HG02610 (cell line): ENCODE results near the gene PSMC3.

Experiments used
- ATAC-seq: cut with Tn5 transposase; IDR thresholded peaks from one replicate; pipeline ENCODE4 v1.9.1; 2021; ENCODE audit warnings: mild to moderate bottlenecking, moderate library complexity; ENCODE audit not compliant: unreplicated experiment

Gene PSMC3

DNA sequence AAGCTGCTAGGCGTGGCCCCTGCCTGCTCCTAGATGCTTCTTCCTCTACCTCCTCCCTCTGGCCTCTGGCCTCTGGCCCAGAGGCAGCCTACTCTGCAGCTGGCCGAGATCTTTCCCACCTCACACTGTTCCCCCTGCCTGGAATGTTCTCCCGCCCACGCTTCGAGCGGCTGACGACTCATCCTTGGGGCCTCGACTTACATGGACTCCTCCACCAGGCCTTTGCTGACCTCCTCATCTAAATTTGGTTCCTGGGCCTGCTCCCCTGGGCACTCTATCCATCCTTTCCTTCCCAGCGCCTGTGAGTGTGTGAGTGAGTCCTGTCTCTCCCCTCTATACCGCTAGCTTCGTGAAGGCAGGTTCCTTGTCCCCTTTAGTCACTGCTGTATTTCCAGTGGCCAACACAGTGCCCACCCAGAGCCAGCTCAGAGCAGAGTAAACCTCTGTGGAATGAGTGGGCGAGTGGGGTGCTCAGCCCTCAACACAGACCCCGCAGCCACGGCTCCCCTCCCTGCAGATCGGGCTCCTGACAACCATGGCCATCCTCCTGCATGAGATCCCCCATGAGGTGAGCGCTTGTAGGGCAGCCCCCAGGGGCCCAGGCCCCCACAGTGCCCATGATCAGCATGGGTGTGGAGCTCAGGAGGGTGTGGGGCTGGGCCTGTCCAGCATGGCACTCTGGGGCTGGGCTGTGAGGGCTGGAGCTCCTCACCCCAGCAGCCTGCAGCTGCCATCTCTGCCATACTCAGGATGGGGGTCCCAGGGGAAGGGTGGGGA lies 12.1 kb downstream of the PSMC3 start:
- ATAC-seq, result no peak

DNA sequence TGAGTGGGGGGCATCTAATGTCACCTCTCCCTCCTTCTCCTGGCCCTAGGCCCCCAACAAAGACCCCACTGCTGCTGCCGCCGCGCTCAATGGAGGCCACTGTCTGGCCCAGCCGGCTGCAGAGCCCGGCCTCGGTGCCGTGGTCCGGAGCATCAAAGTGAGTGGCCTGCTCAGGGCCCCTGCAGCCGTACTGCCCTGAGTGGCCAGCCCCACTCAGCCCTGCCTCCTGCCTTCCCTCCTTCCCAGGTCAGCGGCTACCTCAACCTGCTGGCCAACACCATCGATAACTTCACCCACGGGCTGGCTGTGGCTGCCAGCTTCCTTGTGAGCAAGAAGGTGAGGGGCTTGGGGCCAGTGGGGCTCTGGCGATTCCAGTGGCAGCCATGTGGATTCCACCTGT lies 12.9 kb downstream of the PSMC3 start:
- no peak for ATAC-seq

DNA sequence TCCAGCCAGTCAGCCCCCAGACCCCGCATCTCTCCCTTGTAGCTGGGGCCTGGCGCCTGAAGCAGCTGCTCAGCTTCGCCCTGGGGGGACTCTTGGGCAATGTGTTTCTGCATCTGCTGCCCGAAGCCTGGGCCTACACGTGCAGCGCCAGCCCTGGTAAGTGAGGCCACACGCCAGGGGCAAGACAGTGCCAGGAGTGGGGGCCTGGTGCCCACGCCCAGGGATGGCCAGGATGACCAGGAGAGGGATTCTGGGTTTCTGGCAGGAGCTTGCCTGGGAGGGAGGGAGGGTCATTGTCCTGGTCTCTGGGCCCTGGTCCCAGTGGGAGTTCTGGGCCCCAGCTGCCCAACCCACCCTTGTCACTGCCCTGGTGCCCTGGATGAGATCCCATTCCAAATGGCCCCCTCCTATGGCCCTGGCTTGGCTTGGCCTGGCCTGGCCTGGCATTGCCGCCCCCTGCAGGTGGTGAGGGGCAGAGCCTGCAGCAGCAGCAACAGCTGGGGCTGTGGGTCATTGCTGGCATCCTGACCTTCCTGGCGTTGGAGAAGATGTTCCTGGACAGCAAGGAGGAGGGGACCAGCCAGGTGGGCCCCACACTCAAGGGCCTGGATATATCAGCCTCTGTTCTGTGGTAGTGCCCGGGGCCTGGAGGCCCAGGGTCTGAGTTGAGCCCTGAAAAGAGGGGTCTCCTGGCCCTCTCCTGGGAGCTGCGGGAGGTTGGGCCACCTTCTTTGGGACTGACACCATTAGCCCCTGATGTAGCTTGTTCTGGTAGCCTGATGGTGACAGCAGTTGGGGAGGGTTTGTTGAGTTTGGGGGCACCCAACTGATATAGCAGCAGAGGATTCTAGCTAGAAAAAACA lies 14.1 kb downstream of the PSMC3 start:
- ATAC-seq, result no peak

DNA sequence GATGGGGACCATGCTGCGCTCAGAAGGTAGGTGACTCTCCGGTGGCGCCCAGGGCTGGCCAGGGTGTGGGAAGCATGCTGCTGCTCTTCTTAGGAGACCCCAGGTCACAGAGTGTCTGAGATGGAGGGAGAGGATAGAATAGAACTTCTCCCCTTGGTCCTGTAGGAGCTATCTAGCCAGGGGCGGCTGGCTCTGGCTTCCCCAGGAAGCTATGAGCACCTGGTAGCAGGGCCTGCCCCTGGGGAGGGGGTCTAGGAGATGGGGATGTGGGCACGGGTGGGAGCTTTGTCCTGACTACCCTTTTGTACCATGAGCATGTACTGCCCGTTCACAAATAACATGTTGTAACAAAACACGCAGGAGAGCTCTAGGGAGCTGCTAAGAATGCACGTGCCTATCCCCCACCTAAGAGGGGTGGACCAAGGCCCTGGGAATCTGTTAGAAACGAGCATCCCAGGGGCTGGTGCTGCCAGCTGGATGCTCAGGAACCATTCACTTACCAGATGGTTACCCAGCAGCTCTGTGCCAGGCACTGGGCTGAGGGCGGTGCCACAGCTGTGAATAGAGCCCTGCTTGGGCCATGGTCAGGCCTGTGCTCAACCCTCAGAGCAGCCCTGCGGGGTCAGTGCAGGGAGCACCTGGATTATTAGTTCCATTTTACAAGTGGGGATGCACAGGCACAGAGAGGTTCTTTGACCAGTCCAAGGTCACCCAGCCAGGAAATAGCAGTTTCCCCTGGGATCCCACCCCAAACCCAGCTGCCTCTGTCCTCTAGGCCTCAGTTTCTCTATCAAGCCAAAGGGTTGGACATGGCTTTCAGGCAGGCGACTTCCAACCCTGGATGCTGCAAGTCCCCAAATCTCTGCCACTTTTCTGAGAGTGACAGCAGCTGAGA lies 15.6 kb downstream of the PSMC3 start:
- no peak for ATAC-seq

DNA sequence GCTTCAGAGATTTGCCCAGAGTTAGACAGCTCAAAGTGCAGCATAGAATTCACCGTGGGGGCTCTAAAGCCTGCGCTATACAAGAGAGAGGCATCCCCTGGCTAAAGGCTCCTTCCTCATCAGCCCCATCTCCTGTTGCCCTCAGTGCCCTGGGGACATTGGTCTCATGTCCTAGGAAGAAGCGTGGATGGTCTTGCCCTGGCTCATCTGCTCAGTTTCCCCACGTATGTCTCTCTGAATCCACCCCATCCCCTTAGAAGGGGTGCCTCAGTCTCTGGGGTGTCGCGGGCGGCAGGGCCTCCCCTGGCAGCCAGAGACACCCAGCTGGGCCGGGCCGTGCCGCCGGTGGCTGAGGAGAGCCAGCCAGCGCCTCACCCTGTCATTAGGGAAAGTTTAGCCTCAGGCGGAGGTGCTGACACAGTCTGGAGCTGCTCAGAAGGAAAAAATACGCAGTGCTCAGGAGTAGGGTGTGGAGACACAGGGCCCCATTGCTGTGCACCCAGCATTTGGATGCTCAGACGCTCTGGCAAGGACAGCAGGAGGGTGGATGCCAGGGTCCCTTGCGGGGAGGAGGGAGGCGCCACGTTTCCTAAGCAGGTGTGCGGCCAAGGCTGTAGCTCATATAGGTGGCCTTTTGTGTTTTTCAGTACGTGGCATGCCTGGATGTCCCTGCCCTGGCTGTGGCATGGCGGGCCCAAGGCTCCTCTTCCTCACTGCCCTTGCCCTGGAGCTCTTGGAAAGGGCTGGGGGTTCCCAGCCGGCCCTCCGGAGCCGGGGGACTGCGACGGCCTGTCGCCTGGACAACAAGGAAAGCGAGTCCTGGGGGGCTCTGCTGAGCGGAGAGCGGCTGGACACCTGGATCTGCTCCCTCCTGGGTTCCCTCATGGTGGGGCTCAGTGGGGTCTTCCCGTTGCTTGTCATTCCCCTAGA lies 16.5 kb downstream of the PSMC3 start:
- no peak for ATAC-seq

DNA sequence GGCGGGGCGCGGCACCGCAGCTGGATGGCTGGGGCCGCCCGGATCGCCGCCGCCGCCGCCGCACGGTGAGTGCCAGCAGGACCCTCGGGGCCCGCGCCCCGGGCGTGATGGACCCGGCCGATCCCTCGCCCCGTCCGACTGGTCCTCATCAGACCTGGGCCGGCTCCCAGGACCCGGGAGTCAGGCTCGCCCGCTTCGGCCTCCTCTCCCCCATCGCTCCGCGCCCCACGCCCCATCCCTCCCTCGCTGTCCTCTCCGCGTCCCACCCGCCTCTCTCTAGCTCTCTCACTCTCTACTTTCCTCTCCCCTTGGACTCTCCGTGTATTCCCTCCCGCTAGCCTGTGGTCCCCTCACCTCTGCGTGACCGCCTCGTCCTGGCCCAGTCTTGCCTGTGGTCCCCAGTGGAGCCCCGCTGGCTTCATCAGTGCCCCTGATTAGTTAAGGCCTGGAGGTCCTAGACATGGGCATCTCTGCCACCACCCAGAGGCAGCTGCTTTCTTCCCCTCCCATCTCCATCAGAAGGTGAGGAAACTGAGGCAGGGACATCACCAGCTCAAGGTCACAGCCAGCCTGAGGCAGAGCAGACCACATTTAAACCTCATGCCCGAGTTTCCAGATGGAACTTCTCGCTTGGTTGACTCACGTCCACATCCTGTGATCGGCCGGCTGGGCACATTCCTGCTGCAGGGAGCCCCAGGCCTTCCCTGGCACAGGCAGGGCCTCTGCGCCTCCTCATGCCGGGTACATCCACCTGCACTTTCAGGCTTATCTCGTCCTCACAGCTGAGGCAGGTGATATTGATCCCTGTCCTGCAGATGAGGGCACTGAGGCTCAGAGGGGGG lies 17.4 kb downstream of the PSMC3 start:
- no peak for ATAC-seq

DNA sequence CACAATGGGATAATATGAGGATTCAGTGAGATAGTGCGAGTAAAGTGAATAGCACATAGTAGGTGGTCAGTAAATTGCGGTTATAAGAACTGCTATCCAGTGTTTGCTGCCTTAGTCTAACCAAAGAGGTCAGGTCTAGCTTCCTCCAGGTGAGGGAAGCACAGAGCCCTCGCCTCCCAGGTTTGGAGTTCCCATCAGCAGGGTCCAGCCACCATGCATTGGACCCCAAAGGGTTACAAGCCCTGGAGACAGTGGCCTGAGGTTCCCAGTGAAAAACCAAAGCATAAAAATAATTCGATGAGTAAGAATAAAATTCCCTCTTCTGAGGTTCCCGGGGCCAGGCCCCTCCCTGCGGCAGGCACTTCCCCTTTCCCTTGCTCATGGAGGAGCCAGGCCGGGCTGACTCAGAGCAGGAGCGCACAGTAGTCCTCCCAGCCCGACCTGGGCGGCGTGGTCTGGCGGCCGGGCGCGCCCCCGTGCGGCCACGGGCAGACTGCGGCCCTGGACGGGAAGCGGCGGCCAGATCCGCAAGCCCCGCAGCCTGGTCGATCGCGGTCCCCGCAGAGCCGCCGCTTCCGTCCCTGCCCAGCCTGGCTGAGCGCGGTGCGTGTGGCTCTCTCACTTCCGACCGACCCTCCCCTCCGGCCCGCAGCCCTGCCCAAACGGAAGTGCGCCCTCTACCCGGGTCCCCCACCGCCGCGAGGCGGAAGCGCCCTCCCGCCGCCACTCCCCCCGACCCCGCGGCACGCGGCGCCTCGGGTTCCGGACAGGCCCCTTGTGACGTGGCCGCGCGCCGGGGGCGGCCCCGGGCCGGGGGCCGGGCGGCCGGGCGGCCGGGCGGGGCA lies 18.3 kb downstream of the PSMC3 start, which contains the start of gene SLC39A13:
Gene SLC39A13, plus strand, starts transcription at position 845 of the 845 bp plus-strand sequence. CDS start 1,505 bp downstream, outside the sequence.
- peak; percentile 86 for ATAC-seq

DNA sequence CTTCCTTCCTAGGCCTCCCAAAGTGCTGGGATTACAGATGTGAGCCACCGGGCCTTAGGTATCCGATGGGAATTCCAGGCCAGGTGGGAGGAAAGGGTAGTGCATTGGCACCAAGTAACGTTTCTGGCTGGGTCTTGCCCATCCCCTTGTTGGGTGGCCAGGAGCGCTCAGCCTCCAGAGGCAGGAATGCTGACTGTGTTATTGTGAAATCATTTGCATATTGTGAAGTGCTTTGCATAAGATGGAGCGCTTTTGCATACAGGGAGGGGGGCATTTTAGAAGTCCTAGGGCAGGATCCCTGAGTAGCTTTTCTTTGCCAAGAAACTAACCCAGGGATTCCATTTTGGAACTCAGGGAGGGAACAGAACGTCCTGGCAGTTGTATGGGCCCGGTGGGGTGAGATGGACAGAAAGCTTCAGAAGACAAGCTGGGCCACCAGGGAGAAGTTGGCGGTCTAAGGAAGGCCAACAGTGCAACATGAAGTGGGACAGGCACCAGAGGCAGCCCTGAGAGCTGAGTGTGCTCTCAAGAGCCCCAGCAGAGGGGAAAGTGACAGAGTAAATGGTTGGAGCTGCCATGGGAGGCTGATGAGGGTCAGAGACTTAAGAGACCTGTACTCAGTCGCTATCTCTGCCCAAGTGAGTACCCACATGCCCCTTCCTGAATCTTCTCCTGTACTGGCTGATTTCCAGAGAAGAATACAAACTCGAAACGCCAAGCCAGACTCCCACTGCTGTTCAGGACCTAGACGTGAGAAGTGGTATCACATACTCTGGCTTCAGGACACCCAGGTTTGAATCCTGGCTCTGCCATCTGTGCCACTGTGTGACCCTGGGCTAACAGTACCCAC lies 19.1 kb downstream of the PSMC3 start:
- ATAC-seq, result no peak

DNA sequence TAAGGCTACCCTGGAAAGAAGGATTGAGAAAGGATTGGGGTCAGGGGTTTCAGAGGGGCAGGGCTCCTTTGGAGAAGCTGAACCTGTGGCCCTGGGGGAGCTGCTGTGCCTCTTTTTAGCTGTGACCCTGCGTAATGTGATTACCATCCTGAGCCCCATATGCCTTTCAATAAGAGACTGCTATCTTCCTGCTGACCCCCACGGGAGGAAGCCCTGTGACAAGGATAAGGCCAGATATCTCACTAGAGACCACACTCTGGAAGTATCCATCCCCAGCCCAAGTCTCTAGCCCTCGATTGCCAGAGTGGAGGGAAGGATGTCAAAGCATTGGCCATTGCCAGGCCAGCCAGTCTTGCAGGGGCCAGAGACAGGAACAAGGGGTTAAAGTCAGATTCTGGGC lies 22.7 kb downstream of the PSMC3 start:
- ATAC-seq, result no peak

DNA sequence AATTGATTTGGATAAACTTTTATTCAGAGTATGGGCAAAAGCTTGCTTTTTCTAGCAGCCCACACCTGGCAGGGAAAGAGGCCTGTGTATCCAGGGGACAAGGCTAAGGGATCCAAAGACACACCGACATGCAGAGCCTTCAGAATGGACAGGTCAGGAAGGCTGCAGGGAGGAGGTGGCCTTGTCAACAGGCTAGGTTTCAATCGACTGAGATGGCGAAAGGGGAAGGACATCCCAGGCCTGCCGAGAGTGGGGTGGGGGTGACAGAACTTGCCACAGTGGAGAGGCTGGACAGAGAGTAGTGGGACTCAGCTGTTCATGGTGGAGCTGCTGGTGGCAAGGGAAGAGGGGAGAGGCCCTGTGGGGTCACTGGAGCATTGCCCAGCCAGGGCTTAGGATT lies 23.1 kb downstream of the PSMC3 start:
- no peak for ATAC-seq

DNA sequence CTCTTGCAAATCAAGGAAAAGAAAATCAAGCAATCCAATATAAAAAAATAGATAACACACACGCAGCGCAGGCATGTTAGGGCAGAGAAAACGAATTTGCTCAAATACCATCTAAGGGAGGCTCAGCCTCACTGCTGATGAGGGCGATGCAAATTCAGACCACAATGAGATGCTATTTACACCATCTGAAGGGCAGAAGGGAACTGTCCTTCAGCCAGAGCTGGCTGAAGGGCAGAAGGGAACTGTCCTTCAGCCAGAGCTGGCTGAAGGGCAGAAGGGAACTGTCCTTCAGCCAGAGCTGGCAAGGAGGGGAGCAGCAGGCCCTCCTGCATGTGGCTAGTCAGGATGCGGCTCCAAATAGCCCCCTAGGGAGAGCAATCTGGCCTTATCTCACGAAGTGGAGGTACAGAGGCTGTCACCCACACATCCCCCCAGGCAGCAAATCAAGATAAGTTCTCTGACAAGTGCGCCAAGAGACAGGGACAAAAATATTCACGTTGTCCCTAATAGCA lies 25.4 kb downstream of the PSMC3 start:
- ATAC-seq, result peak; percentile 69

DNA sequence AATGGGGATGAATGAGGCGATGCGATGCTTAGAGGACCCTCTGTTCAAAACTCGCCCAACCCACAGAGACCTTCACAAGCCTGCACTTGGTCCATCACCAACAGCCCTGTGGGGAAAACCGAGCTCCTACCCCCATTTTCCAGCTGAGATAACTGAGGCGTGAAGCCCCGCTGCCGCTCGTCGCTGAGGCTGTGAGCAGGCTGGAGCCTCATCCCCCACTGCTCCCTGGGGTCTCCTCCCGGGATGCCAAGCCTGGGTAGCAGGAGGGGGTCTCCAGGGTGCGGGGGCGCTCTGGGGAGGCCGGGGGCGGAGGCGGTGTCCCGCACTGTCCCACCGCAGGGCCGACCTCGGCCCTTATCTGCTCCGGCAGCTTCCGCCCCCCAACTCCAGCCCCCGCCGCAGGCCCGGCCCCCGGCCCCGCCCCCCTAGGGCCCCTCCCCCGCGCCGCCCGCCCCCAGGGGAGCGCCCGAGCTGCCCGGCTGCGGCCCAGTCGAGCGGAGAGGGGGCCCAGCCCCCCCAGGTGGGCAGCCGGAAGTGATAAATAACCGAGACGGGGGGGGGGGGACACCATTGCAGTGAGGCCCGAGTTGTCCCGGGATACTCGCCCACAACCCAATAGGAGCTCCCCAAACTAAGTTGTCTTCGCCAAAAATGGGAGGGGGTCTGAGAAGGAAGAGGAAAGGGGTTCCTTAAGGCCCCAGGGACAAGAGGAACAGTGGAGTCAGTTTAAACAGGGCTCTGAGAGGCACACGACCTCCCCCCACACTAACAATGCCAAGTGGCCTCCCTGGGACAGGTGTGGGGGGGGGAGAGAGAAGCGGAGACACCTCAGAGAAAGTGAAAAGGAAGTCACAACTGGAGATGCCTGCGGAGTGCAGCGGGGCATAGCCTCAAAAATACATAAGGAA lies 26.1 kb downstream of the PSMC3 start:
- peak; percentile 43 for ATAC-seq

DNA sequence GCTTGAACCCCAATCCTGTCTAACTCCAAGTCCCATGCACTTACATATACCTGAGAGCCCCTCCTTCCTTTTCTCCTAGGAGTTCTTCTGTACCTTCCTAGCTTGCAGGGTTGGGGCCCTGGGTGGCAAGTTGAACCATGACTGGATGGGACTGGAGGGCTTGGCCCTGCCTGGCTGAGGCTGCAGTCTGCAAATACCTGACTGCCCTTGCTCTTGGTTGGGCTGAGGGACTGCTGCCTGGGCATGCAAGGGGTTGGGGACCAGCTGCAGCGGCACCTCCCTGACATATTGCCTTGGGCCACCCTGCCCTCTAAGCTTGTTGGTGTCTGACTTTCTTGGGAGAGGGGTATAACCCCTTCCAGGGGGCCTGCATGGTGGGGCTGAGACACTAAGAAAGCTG lies 27.7 kb downstream of the PSMC3 start:
- ATAC-seq, result no peak

DNA sequence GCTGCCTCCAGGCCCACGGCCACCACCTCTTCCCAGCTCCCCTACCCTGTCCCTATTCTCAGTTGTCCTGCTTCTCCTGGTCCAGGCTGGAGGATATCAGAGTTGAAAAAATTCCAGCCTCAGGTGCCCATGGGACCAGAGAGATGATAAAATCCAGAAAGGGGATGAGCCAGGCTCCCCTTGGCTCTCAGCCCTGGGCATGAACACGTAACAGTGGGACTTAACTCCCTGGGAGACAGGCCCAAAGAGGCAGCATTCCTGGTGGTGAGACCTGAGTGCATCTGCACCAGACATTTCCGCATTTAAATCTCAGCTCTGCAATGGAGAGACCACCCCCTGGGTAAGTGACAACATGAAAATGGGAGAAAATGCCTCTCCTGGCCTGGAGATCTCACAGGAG lies 28.2 kb downstream of the PSMC3 start:
- no peak for ATAC-seq

DNA sequence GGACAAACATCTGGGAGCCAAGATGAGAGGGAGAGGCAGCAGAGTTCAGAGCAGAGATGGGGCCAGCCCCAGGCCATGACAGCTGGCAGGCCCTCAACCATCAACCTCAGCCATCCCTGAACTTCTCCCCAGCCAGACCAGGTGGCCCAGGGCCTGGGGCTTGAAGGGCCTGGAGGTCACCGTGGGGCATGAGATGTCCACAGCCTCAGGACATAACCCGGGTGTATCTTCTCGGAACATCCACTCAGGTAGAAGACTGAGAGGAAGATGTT lies 30.3 kb downstream of the PSMC3 start:
- ATAC-seq, result no peak
